ENCODE data around the gene LRBA. TPM values are rescaled to one million over a fixed set of nuclear protein-coding genes. Genes with fewer than 3 reads are reported as not detected.

LRBA gene
- total and polyA plus RNA-seq, 5 donors from 2014 or later: 23.0 to 95.3 (median 25.4) TPM

DNA sequence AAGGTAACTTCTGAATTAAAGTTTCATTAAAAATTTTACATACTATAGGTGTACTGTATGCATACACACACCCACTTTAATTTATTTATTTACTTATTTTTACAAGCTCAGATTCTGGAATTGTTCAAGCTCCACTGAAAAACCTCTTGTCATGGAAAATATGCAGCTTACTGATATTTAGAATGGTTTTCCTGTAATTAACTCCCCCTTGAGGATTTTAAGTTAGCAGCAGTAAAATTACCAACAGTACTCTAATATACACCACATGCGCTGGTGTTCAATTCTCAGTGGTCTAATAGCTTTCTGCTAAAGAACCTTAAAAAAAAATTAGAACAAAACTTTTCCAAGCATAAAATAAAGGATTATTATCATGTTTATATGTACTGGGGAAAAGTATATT, 421.1 kb downstream of the LRBA start:
- H3K9me3 Mint-ChIP-seq: no peaks in the 10 kb centered on the region
- H3K27me3 Mint-ChIP-seq: no peaks in the 10 kb centered on the region
- H3K4me3 ChIP-seq (ENCODE audit: low read depth, low read length): no peak overlapping the region
- no peak overlapping the region for H3K4me3 Mint-ChIP-seq
- no peak overlapping the region for H3K27ac Mint-ChIP-seq
- peaks cover 26% of the 10 kb centered on the region for H3K36me3 ChIP-seq (ENCODE audit: control insufficient read depth, insufficient read depth, low read length)
- H3K4me1 Mint-ChIP-seq: peaks cover 0 to 5% (median 1%) of the 10 kb centered on the region in 4 donors
- no peaks in the 10 kb centered on the region for H3K9me3 ChIP-seq (ENCODE audit: control insufficient read depth in 2 of 2, low read length in 2 of 2)
- DNase-seq (no peak), ATAC-seq (ENCODE audit: low read depth in 2 of 2) (no peak)
- H3K36me3 Mint-ChIP-seq: peaks cover 28% of the 10 kb centered on the region
- no peaks in the 10 kb centered on the region for H3K4me1 ChIP-seq (ENCODE audit: control insufficient read depth, insufficient read depth, low read length, poor library complexity, severe bottlenecking)
- H3K27ac ChIP-seq (ENCODE audit: insufficient read depth, low read length, poor library complexity, severe bottlenecking): no peak overlapping the region
- H3K27me3 ChIP-seq (ENCODE audit: control insufficient read depth, insufficient read depth, low read length): no peaks in the 10 kb centered on the region

GRCh38 chr4:150591904-150592303, 423.2 kb downstream of the LRBA start:
- Mint-ChIP-seq H3K4me1 (peaks cover 0 to 5% (median 0%) of the 10 kb centered on the region in 4 donors), H3K27me3 (no peaks in the 10 kb centered on the region), H3K36me3 (peaks cover 24% of the 10 kb centered on the region), H3K9me3 (no peaks in the 10 kb centered on the region), H3K27ac (peak overlapping the region in 1 of 3 donors; percentile 24), H3K4me3 (no peak overlapping the region)
- no peak for ATAC-seq (ENCODE audit: low read depth in 2 of 2)
- DNase-seq: no peak
- Histone ChIP-seq H3K27me3 (ENCODE audit: control insufficient read depth, insufficient read depth, low read length) (no peaks in the 10 kb centered on the region), H3K9me3 (ENCODE audit: control insufficient read depth in 2 of 2, low read length in 2 of 2) (no peaks in the 10 kb centered on the region), H3K4me1 (ENCODE audit: control insufficient read depth, insufficient read depth, low read length, poor library complexity, severe bottlenecking) (no peaks in the 10 kb centered on the region), H3K36me3 (ENCODE audit: control insufficient read depth, insufficient read depth, low read length) (peaks cover 33% of the 10 kb centered on the region), H3K27ac (ENCODE audit: insufficient read depth, low read length, poor library complexity, severe bottlenecking) (no peak overlapping the region), H3K4me3 (ENCODE audit: low read depth, low read length) (no peak overlapping the region)

DNA sequence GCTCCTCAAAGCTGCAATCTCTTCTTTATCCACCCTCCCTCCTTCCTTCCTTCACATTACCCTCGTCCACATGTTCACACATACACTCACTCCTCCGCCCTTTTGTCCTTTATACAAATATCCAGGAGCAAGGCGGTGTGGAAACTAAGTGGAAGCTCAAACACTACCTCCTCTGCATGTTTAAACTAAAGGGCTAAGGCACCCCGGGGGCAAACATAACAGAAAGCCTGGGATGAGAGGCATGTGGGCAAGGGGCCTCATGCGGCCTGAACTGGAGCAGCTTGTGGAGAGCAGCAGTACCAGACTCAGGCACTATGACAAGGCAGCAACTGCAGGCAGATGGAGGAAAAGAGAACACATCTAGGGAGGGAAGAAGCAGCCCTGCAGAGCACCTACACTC, 423.7 kb downstream of the LRBA start:
- Histone ChIP-seq H3K27ac (ENCODE audit: insufficient read depth, low read length, poor library complexity, severe bottlenecking) (no peak overlapping the region), H3K36me3 (ENCODE audit: control insufficient read depth, insufficient read depth, low read length) (peaks cover 33% of the 10 kb centered on the region), H3K4me3 (ENCODE audit: low read depth, low read length) (no peak overlapping the region), H3K4me1 (ENCODE audit: control insufficient read depth, insufficient read depth, low read length, poor library complexity, severe bottlenecking) (no peaks in the 10 kb centered on the region), H3K9me3 (ENCODE audit: control insufficient read depth in 2 of 2, low read length in 2 of 2) (no peaks in the 10 kb centered on the region), H3K27me3 (ENCODE audit: control insufficient read depth, insufficient read depth, low read length) (no peaks in the 10 kb centered on the region)
- H3K27me3 Mint-ChIP-seq: no peaks in the 10 kb centered on the region
- H3K4me3 Mint-ChIP-seq: no peak overlapping the region
- peak overlapping the region in 2 of 3 donors; percentile 24 to 53 for H3K27ac Mint-ChIP-seq
- ATAC-seq (ENCODE audit: low read depth in 2 of 2) (no peak), DNase-seq (no peak)
- H3K4me1 Mint-ChIP-seq: peaks cover 0 to 7% (median 0%) of the 10 kb centered on the region in 4 donors
- H3K9me3 Mint-ChIP-seq: no peaks in the 10 kb centered on the region
- peaks cover 26% of the 10 kb centered on the region for H3K36me3 Mint-ChIP-seq

- H3K36me3 Mint-ChIP-seq: peaks cover 31% of the 10 kb centered on the region
- H3K27ac Mint-ChIP-seq: no peak overlapping the region
- no peak overlapping the region for H3K27ac ChIP-seq (ENCODE audit: insufficient read depth, low read length, poor library complexity, severe bottlenecking)
- H3K4me1 ChIP-seq (ENCODE audit: control insufficient read depth, insufficient read depth, low read length, poor library complexity, severe bottlenecking): no peaks in the 10 kb centered on the region
- no peaks in the 10 kb centered on the region for H3K9me3 ChIP-seq (ENCODE audit: control insufficient read depth in 2 of 2, low read length in 2 of 2)
- no peak for DNase-seq
- H3K9me3 Mint-ChIP-seq: no peaks in the 10 kb centered on the region
- H3K27me3 Mint-ChIP-seq: no peaks in the 10 kb centered on the region
- peaks cover 35% of the 10 kb centered on the region for H3K36me3 ChIP-seq (ENCODE audit: control insufficient read depth, insufficient read depth, low read length)
- no peak for ATAC-seq (ENCODE audit: low read depth in 2 of 2)
- H3K4me3 ChIP-seq (ENCODE audit: low read depth, low read length): no peak overlapping the region
- H3K27me3 ChIP-seq (ENCODE audit: control insufficient read depth, insufficient read depth, low read length): no peaks in the 10 kb centered on the region
- H3K4me3 Mint-ChIP-seq: no peak overlapping the region
- H3K4me1 Mint-ChIP-seq: peaks cover 0 to 8% (median 0%) of the 10 kb centered on the region in 4 donors
Observed at GRCh38 chr4:150590631-150591030, 424.5 kb downstream of the LRBA start.

DNA sequence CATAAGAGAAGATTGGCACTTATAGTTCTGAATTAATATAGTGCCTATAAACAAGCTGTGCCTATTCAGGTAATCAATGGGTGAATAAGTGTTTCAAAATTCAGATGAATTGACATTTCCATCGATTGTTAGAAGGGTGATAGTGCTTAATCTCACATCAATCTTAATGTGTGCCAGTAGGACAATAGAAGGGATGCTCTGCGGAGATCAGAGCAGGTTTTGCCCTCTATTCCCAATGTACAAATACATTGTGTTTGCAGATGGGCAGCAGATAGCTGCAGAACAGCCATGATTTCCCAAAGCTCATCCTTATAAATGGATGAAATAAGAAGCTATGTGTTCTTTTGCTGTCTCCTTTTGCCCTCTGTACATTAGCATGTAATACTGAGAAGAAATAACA, 425.9 kb downstream of the LRBA start:
- Mint-ChIP-seq H3K4me1 (peaks cover 0 to 8% (median 0%) of the 10 kb centered on the region in 4 donors), H3K9me3 (no peaks in the 10 kb centered on the region), H3K27me3 (no peaks in the 10 kb centered on the region), H3K4me3 (no peak overlapping the region), H3K27ac (no peak overlapping the region), H3K36me3 (peaks cover 38% of the 10 kb centered on the region)
- DNase-seq: no peak
- H3K9me3 ChIP-seq (ENCODE audit: control insufficient read depth in 2 of 2, low read length in 2 of 2): no peaks in the 10 kb centered on the region
- H3K4me1 ChIP-seq (ENCODE audit: control insufficient read depth, insufficient read depth, low read length, poor library complexity, severe bottlenecking): no peaks in the 10 kb centered on the region
- peaks cover 40% of the 10 kb centered on the region for H3K36me3 ChIP-seq (ENCODE audit: control insufficient read depth, insufficient read depth, low read length)
- no peak overlapping the region for H3K27ac ChIP-seq (ENCODE audit: insufficient read depth, low read length, poor library complexity, severe bottlenecking)
- H3K27me3 ChIP-seq (ENCODE audit: control insufficient read depth, insufficient read depth, low read length): no peaks in the 10 kb centered on the region
- no peak overlapping the region for H3K4me3 ChIP-seq (ENCODE audit: low read depth, low read length)
- no peak for ATAC-seq (ENCODE audit: low read depth in 2 of 2)

- no peak for DNase-seq
- H3K36me3 ChIP-seq (ENCODE audit: control insufficient read depth, insufficient read depth, low read length): peaks cover 48% of the 10 kb centered on the region
- no peak for ATAC-seq (ENCODE audit: low read depth in 2 of 2)
- no peak overlapping the region for H3K4me3 ChIP-seq (ENCODE audit: low read depth, low read length)
- H3K27ac ChIP-seq (ENCODE audit: insufficient read depth, low read length, poor library complexity, severe bottlenecking): no peak overlapping the region
- no peaks in the 10 kb centered on the region for H3K4me1 ChIP-seq (ENCODE audit: control insufficient read depth, insufficient read depth, low read length, poor library complexity, severe bottlenecking)
- Mint-ChIP-seq H3K4me1 (peaks cover 0 to 6% (median 0%) of the 10 kb centered on the region in 4 donors), H3K9me3 (no peaks in the 10 kb centered on the region), H3K36me3 (peaks cover 43% of the 10 kb centered on the region), H3K27ac (no peak overlapping the region), H3K4me3 (no peak overlapping the region), H3K27me3 (no peaks in the 10 kb centered on the region)
- no peaks in the 10 kb centered on the region for H3K27me3 ChIP-seq (ENCODE audit: control insufficient read depth, insufficient read depth, low read length)
- H3K9me3 ChIP-seq (ENCODE audit: control insufficient read depth in 2 of 2, low read length in 2 of 2): no peaks in the 10 kb centered on the region
Observed at GRCh38 chr4:150588316-150588715, 426.8 kb downstream of the LRBA start.

- H3K27ac Mint-ChIP-seq: peak overlapping the region in 1 of 3 donors; percentile 43
- no peaks in the 10 kb centered on the region for H3K27me3 Mint-ChIP-seq
- H3K36me3 Mint-ChIP-seq: peaks cover 52% of the 10 kb centered on the region
- DNase-seq (no peak), ATAC-seq (ENCODE audit: low read depth in 2 of 2) (no peak)
- H3K4me3 Mint-ChIP-seq: no peak overlapping the region
- Histone ChIP-seq H3K4me1 (ENCODE audit: control insufficient read depth, insufficient read depth, low read length, poor library complexity, severe bottlenecking) (no peaks in the 10 kb centered on the region), H3K27me3 (ENCODE audit: control insufficient read depth, insufficient read depth, low read length) (no peaks in the 10 kb centered on the region), H3K36me3 (ENCODE audit: control insufficient read depth, insufficient read depth, low read length) (peaks cover 66% of the 10 kb centered on the region), H3K27ac (ENCODE audit: insufficient read depth, low read length, poor library complexity, severe bottlenecking) (no peak overlapping the region), H3K4me3 (ENCODE audit: low read depth, low read length) (no peak overlapping the region), H3K9me3 (ENCODE audit: control insufficient read depth in 2 of 2, low read length in 2 of 2) (no peaks in the 10 kb centered on the region)
- peaks cover 0 to 6% (median 0%) of the 10 kb centered on the region in 4 donors for H3K4me1 Mint-ChIP-seq
- no peaks in the 10 kb centered on the region for H3K9me3 Mint-ChIP-seq
Observed at GRCh38 chr4:150586162-150586810, 428.8 kb downstream of the LRBA start.

- Mint-ChIP-seq H3K27ac (peak overlapping the region in 2 of 3 donors; percentile 7 to 23), H3K4me1 (peaks cover 0 to 5% (median 0%) of the 10 kb centered on the region in 4 donors), H3K9me3 (no peaks in the 10 kb centered on the region), H3K27me3 (no peaks in the 10 kb centered on the region), H3K36me3 (peaks cover 49% of the 10 kb centered on the region), H3K4me3 (no peak overlapping the region)
- Histone ChIP-seq H3K36me3 (ENCODE audit: control insufficient read depth, insufficient read depth, low read length) (peaks cover 66% of the 10 kb centered on the region), H3K27me3 (ENCODE audit: control insufficient read depth, insufficient read depth, low read length) (no peaks in the 10 kb centered on the region), H3K9me3 (ENCODE audit: control insufficient read depth in 2 of 2, low read length in 2 of 2) (no peaks in the 10 kb centered on the region), H3K27ac (ENCODE audit: insufficient read depth, low read length, poor library complexity, severe bottlenecking) (no peak overlapping the region), H3K4me3 (ENCODE audit: low read depth, low read length) (no peak overlapping the region), H3K4me1 (ENCODE audit: control insufficient read depth, insufficient read depth, low read length, poor library complexity, severe bottlenecking) (no peaks in the 10 kb centered on the region)
- ATAC-seq (ENCODE audit: low read depth in 2 of 2) (no peak), DNase-seq (no peak)
Observed at GRCh38 chr4:150585611-150586010, 429.5 kb downstream of the LRBA start.

Measured in CD4-positive, CD25-positive, alpha-beta regulatory T cell (primary cell).